IMR-90 (cell line): Measurements from ENCODE around the gene TTC21B. TPM values are rescaled to one million over a fixed set of nuclear protein-coding genes. Genes with fewer than 3 reads are reported as not detected.
"Not testable (repeated sequence)": the region's sequence is repeated elsewhere in the genome, so short reads cannot be mapped to it uniquely, and the experiment has no call there.

ENCODE experiments used
- ATAC-seq: fragments of 200-7000 bp; cut with Tn5 transposase; 2 replicates; pipeline ENCODE4 v1.9.1; 2020; ENCODE audit warnings: low read depth, mild to moderate bottlenecking, moderate library complexity
- BruUV-seq: library from RNA; stranded (reverse); fragments of 400-500 nt; replicated peaks from 2 replicates; lab custom pipeline; 2021; lab: Mats Ljungman, UMichigan
- CTCF ChIA-PET: fragments of 300-600 bp; formaldehyde crosslinking; extraction: SDS; loops from one replicate; lab custom pipeline; 2021; ENCODE audit warnings: antibody characterized with exemption; lab: Yijun Ruan, JAX
- POLR2A ChIA-PET: fragments of 300-600 bp; sonication (Branson Sonifier 250); formaldehyde crosslinking; loops from one replicate; lab custom pipeline; 2022; ENCODE audit warnings: antibody characterized with exemption; ENCODE audit not compliant: unreplicated experiment; lab: Charles Lee
- DNase-seq: peaks from one replicate; pipeline ENCODE4 v3.0.0; 2013
- H2AFZ ChIP-seq: replicated peaks from 2 replicates; pipeline ENCODE3; 2013; ENCODE audit warnings: low read length, mild to moderate bottlenecking; ENCODE audit not compliant: poor library complexity
- H2AK5ac ChIP-seq: 2 replicates; pipeline ENCODE4 v1.6.1; 2013; ENCODE audit warnings: low read depth, low read length, inconsistent platforms
- H2AK9ac ChIP-seq: replicated peaks from 2 replicates; pipeline ENCODE3; 2013; ENCODE audit warnings: mild to moderate bottlenecking, low read depth, low read length, moderate library complexity; ENCODE audit not compliant: poor library complexity
- H2BK120ac ChIP-seq: 2 replicates; pipeline ENCODE4 v1.6.1; 2013; ENCODE audit warnings: low read depth, low read length, inconsistent platforms
- H2BK15ac ChIP-seq: 3 replicates; pipeline ENCODE4 v1.6.1; 2013; ENCODE audit warnings: low read depth, low read length, inconsistent platforms
- H2BK20ac ChIP-seq: 2 replicates; pipeline ENCODE4 v1.6.1; 2013; ENCODE audit warnings: low read depth, mild to moderate bottlenecking, inconsistent platforms, low read length, moderate library complexity
- H2BK5ac ChIP-seq: 2 replicates; pipeline ENCODE4 v1.6.1; 2013; ENCODE audit warnings: mild to moderate bottlenecking, low read depth, low read length, inconsistent platforms; ENCODE audit not compliant: poor library complexity, severe bottlenecking
- H3K14ac ChIP-seq: replicated peaks from 2 replicates; pipeline ENCODE4 v1.6.1; 2013; ENCODE audit warnings: low read depth, low read length, inconsistent platforms
- H3K18ac ChIP-seq: 2 replicates; pipeline ENCODE4 v1.6.1; 2013; ENCODE audit warnings: low read depth, low read length, control low read depth
- H3K23ac ChIP-seq: 2 replicates; pipeline ENCODE4 v1.6.1; 2013; ENCODE audit warnings: low read depth, low read length, inconsistent platforms
- H3K27ac ChIP-seq: 2 replicates; pipeline ENCODE4 v1.5.1; 2013; ENCODE audit warnings: mild to moderate bottlenecking, control low read depth, low read length; ENCODE audit not compliant: insufficient read depth
- H3K27me3 ChIP-seq: 2 replicates; pipeline ENCODE4 v1.6.1; 2013; ENCODE audit warnings: low read length; ENCODE audit not compliant: control insufficient read depth, insufficient read depth
- H3K36me3 ChIP-seq: 2 replicates; pipeline ENCODE4 v1.6.1; 2013; ENCODE audit warnings: low read length, mixed read lengths; ENCODE audit not compliant: control insufficient read depth, insufficient read depth
- H3K4ac ChIP-seq: 2 replicates; pipeline ENCODE4 v1.6.1; 2013; ENCODE audit warnings: low read depth, low read length, inconsistent platforms
- H3K4me1 ChIP-seq: 2 replicates; pipeline ENCODE4 v1.6.1; 2013; ENCODE audit warnings: low read length, mixed read lengths; ENCODE audit not compliant: control insufficient read depth, insufficient read depth
- H3K4me2 ChIP-seq: 2 replicates; pipeline ENCODE4 v1.6.1; 2013; ENCODE audit warnings: low read depth, mild to moderate bottlenecking, control low read depth, low read length, moderate library complexity
- H3K4me3 ChIP-seq: 2 replicates; pipeline ENCODE4 v1.5.1; 2013; ENCODE audit warnings: low read depth, mild to moderate bottlenecking, control low read depth, low read length, moderate library complexity; ENCODE audit not compliant: insufficient read depth
- H3K56ac ChIP-seq: 2 replicates; pipeline ENCODE4 v1.6.1; 2013; ENCODE audit warnings: low read length, inconsistent platforms; ENCODE audit not compliant: insufficient read depth; ENCODE audit errors: extremely low read depth
- H3K79me1 ChIP-seq, 2 experiments: 2 replicates each; pipeline ENCODE4 v1.6.1; 2013; ENCODE audit warnings: low read length in 2 of 2, inconsistent platforms in 1 of 2, low read depth in 1 of 2
- H3K9ac ChIP-seq: 2 replicates; pipeline ENCODE4 v1.6.1; 2013; ENCODE audit warnings: low read depth, low read length, control low read depth
- H3K9me1 ChIP-seq: 2 replicates; pipeline ENCODE4 v1.6.1; 2013; ENCODE audit warnings: low read length, inconsistent platforms; ENCODE audit not compliant: insufficient read depth
- H3K9me3 ChIP-seq: 2 replicates; pipeline ENCODE4 v1.6.1; 2013; ENCODE audit warnings: low read length; ENCODE audit not compliant: control insufficient read depth, insufficient read depth
- H4K20me1 ChIP-seq: 2 replicates; pipeline ENCODE4 v1.6.1; 2013; ENCODE audit warnings: low read length, inconsistent platforms; ENCODE audit not compliant: insufficient read depth
- H4K5ac ChIP-seq: 2 replicates; pipeline ENCODE4 v1.6.1; 2013; ENCODE audit warnings: mild to moderate bottlenecking, low read depth, low read length, control low read depth
- H4K8ac ChIP-seq, 2 experiments: 2 replicates each; pipeline ENCODE4 v1.6.1; 2013; ENCODE audit warnings: low read depth in 2 of 2, low read length in 2 of 2, control low read depth in 1 of 2, inconsistent platforms in 1 of 2
- H4K91ac ChIP-seq: 2 replicates; pipeline ENCODE4 v1.6.1; 2013; ENCODE audit warnings: low read depth, low read length, inconsistent platforms; ENCODE audit not compliant: insufficient read depth
- CEBPB ChIP-seq: IDR thresholded peaks from 2 replicates; pipeline ENCODE4 v1.6.1; 2012; ENCODE audit warnings: low read depth, low read length, improper control_type of control experiment
- CHD1 ChIP-seq: IDR thresholded peaks from 2 replicates; pipeline ENCODE4 v1.6.1; 2012; ENCODE audit warnings: low read depth, low read length, improper control_type of control experiment
- CTCF ChIP-seq: conservative IDR thresholded peaks from 2 replicates; pipeline ENCODE4 v1.5.1; 2012; ENCODE audit warnings: mild to moderate bottlenecking, low read depth, low read length, improper control_type of control experiment
- FOS ChIP-seq: fragments of 150-350 bp; IDR thresholded peaks from 2 replicates; pipeline ENCODE4 v1.6.1; 2016; ENCODE audit warnings: low read depth, low read length
- MXI1 ChIP-seq: IDR thresholded peaks from 2 replicates; pipeline ENCODE4 v1.6.1; 2012; ENCODE audit warnings: low read depth, mild to moderate bottlenecking, low read length, moderate library complexity, borderline replicate concordance
- RAD21 ChIP-seq: IDR thresholded peaks from 2 replicates; pipeline ENCODE4 v1.6.1; 2012; ENCODE audit warnings: low read length, improper control_type of control experiment
- RFX5 ChIP-seq: IDR thresholded peaks from 2 replicates; pipeline ENCODE4 v1.8.0; 2012; ENCODE audit warnings: low read depth, mild to moderate bottlenecking, low read length, moderate library complexity
- dilution Hi-C: fragments of 300-500 bp; cut with HindIII; formaldehyde crosslinking; loops from one replicate; pipeline ENCODE4 v1.14.3; 2018; ENCODE audit warnings: low sequenced_read_pairs; ENCODE audit not compliant: unreplicated experiment
- in situ Hi-C: fragments of 300-500 bp; cut with MboI; formaldehyde crosslinking; loops from 3 replicates; pipeline ENCODE4 v1.14.3; 2019; ENCODE audit warnings: low sequenced_read_pairs, inconsistent platforms, mixed read lengths
- intact Hi-C: fragments of 100-400 bp; cut with micrococcal nuclease; formaldehyde crosslinking; loops from 2 replicates; pipeline ENCODE4 v1.10.0; 2022
- polyA plus RNA-seq, 3 experiments: library from polyadenylated mRNA; depleted of rRNA; stranded (reverse); fragments of >200 nt; gene quantifications; 2 replicates each; pipeline ENCODE4 v1.2.3, GENCODE V29; 2012; ENCODE audit warnings: low replicate concordance in 1 of 3
- total RNA-seq: library from RNA; depleted of rRNA; stranded (reverse); fragments of >200 nt; gene quantifications from 2 replicates; pipeline ENCODE4 v1.2.3, GENCODE V29; 2012
- TF ChIP-seq, protein P1 (sequence below): fragments of 150-350 bp; IDR thresholded peaks from 2 replicates; pipeline ENCODE4 v1.6.1; 2016; ENCODE audit warnings: low read depth, mild to moderate bottlenecking, low read length, moderate library complexity, borderline replicate concordance

Gene TTC21B
- total and polyA plus RNA-seq, 2 of the 4 experiments (the other 2 are of a cell fraction): 8.0 to 17.2 TPM

- Histone ChIP-seq H2AK5ac (no peak overlapping the region), H3K4me1 (no peaks in the 10 kb centered on the region), H4K91ac (no peak overlapping the region), H2AK9ac (no peak overlapping the region), H3K27ac (no peak overlapping the region), H4K5ac (no peak overlapping the region), H3K9me1 (no peaks in the 10 kb centered on the region), H3K56ac (no peak overlapping the region), H3K4me2 (no peak overlapping the region), H2BK15ac (no peak overlapping the region), H3K9ac (no peak overlapping the region), H3K27me3 (no peaks in the 10 kb centered on the region), H3K18ac (no peak overlapping the region), H3K9me3 (no peaks in the 10 kb centered on the region), H3K36me3 (no peaks in the 10 kb centered on the region), H3K4ac (no peak overlapping the region), H4K20me1 (no peaks in the 10 kb centered on the region), H2BK120ac (no peak overlapping the region), H2BK5ac (no peak overlapping the region), H2AFZ (no peak overlapping the region), H2BK20ac (no peak overlapping the region), H3K4me3 (no peak overlapping the region), H4K8ac (no peak overlapping the region), H3K23ac (no peak overlapping the region), H3K79me1 (no peaks in the 10 kb centered on the region), H3K14ac (no peak overlapping the region)
- in situ Hi-C loops: no loop called here
- dilution Hi-C loops: no loop called here
- no peak for DNase-seq
- ChIA-PET CTCF (no interaction called here), POLR2A (no interaction called here)
- BruUV-seq: no TSS peak
- ATAC-seq: no peak
- intact Hi-C loops: no loop called here
- TF ChIP-seq CHD1 (no peak), CTCF (no peak), RAD21 (no peak), RFX5 (no peak), FOS (no peak), CEBPB (no peak), MXI1 (no peak)
- TF ChIP-seq, protein P1, sequence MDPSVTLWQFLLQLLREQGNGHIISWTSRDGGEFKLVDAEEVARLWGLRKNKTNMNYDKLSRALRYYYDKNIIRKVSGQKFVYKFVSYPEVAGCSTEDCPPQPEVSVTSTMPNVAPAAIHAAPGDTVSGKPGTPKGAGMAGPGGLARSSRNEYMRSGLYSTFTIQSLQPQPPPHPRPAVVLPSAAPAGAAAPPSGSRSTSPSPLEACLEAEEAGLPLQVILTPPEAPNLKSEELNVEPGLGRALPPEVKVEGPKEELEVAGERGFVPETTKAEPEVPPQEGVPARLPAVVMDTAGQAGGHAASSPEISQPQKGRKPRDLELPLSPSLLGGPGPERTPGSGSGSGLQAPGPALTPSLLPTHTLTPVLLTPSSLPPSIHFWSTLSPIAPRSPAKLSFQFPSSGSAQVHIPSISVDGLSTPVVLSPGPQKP: no peak
Observed at GRCh38 chr2:165985120-165985519, 31.5 kb upstream of the TTC21B start.

DNA sequence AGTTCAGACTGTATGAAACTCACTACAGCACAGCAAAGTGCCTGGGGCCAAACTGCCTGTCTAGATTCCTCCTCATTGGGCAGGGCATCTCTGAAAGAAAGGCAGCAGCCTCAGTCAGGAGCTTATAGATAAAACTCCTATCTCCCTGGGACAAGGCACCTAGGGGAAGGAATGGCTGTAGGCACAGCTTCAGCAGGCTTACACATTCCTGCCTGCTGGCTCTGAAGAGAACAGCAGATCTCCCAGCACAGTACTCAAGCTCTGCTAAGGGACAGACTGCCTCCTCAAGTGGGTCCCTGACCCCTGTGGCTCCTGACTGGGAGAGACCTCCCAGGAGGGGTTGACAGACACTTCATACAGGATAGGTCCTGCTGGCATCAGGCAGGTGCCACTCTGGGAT, 18.6 kb upstream of the TTC21B start:
- H3K56ac ChIP-seq, dilution Hi-C loops, H4K8ac ChIP-seq, H3K14ac ChIP-seq, H3K23ac ChIP-seq, H4K20me1 ChIP-seq, H2BK120ac ChIP-seq, ATAC-seq, H3K4ac ChIP-seq, H2BK15ac ChIP-seq, H2AFZ ChIP-seq, H3K4me1 ChIP-seq, H3K9me3 ChIP-seq, H3K4me2 ChIP-seq, H4K91ac ChIP-seq, H3K27me3 ChIP-seq, DNase-seq, intact Hi-C loops, H2BK5ac ChIP-seq, H3K27ac ChIP-seq, H2AK9ac ChIP-seq, H3K36me3 ChIP-seq, POLR2A ChIA-PET, H4K5ac ChIP-seq, H2BK20ac ChIP-seq, BruUV-seq, H3K4me3 ChIP-seq, H3K79me1 ChIP-seq, H3K9me1 ChIP-seq, H3K9ac ChIP-seq, H3K18ac ChIP-seq, CTCF ChIA-PET, H2AK5ac ChIP-seq: not testable (repeated sequence)
- in situ Hi-C loops: loop anchor here (25.0 kb wide), 1 partner anchor 440 kb away; no protein-coding TSS in a partner anchor
